Subcutaneous adipose tissue (tissue), 4 donors: ENCODE results near the gene ZNF506. TPM values are rescaled to one million over a fixed set of nuclear protein-coding genes. Genes with fewer than 3 reads are reported as not detected.

Source experiments
- total RNA-seq, 4 donors: library from RNA; depleted of rRNA; stranded (reverse); fragments of >200 nt; gene quantifications; one replicate each; pipeline ENCODE4 v1.1.0, GENCODE V29; 2016
- TF ChIP-seq, protein P1 (sequence below): fragments of 450-650 bp; IDR thresholded peaks from one replicate; pipeline ENCODE4 v1.5.1; 2016; ENCODE audit warnings: low read depth, mild to moderate bottlenecking, control low read depth, antibody characterized with exemption, moderate library complexity

ZNF506 gene
- total RNA-seq, 4 donors from 2014 or later = 31.4 to 39.0 (median 36.7) TPM

DNA sequence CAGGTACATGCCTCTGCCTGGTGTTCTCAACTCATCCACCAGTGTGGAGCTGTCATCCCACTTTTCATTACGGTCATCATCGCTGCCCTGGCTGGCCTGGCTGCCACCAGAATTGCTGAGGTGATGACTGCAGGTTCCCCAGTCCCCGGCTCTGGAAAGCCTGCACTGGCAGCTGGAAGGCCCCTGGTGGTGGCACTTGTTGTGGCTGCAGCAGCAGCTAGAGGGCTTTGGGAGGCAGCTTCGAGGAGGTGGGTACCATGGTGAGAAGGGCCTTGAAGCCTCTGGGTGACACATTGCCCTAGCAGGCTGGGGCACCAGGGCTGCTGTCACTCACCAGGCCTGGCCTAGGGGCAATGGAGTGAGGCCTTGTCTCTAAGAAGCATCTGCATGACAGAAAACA, 63.4 kb downstream of the ZNF506 start:
- TF ChIP-seq, protein P1, sequence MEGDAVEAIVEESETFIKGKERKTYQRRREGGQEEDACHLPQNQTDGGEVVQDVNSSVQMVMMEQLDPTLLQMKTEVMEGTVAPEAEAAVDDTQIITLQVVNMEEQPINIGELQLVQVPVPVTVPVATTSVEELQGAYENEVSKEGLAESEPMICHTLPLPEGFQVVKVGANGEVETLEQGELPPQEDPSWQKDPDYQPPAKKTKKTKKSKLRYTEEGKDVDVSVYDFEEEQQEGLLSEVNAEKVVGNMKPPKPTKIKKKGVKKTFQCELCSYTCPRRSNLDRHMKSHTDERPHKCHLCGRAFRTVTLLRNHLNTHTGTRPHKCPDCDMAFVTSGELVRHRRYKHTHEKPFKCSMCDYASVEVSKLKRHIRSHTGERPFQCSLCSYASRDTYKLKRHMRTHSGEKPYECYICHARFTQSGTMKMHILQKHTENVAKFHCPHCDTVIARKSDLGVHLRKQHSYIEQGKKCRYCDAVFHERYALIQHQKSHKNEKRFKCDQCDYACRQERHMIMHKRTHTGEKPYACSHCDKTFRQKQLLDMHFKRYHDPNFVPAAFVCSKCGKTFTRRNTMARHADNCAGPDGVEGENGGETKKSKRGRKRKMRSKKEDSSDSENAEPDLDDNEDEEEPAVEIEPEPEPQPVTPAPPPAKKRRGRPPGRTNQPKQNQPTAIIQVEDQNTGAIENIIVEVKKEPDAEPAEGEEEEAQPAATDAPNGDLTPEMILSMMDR = no peak

DNA sequence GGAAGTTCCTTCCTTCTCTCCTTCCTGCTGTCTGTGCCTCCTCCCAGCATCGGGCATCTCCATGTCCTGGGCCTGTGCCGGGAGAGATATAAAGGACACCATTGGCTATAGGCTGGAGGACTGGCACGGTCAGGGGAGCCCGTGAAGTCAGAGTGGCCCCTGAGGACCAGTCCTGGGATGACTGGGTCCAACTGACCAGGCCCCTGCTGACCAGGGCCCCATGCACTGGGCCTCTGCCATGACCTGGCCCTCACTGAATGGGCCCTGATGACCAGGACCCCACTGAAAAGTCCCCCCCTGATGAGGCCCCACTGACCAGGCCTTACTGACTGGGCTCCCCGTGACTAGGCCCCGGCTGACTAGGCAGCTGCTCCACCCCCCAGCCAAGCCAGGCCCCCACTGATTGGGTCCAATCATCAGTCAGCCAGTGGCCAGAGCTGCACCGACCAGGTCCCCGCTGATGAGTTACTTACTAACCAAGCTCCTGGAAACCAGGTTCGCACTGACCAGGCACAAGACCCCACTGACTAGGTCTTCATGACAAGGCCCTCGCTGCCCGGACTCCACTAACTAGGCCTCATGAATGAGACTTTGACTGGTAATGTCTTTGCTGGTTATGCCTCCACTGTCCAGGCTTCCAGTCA, 68.7 kb downstream of the ZNF506 start:
- TF ChIP-seq, protein P1 = no peak

DNA sequence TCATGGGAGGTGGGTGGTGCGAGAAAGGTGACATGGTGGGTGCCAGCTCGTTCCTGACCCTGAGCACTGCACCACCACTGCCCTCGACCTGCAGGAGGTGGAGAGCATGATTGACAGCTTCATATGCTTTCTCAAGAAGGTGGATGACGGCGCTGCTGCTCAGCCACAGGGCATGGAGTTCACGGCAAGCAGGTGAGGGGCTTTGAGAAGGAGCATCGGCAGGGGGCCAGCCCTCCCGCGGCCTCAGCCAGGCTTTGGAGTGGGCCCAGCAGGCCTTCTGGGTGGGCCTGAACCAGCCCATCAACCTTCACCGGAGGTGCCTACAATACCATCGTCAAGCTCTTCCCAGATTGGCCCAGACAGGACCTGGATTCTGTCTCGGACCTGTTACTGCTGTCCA, 69.7 kb downstream of the ZNF506 start:
- TF ChIP-seq, protein P1 = no peak

DNA sequence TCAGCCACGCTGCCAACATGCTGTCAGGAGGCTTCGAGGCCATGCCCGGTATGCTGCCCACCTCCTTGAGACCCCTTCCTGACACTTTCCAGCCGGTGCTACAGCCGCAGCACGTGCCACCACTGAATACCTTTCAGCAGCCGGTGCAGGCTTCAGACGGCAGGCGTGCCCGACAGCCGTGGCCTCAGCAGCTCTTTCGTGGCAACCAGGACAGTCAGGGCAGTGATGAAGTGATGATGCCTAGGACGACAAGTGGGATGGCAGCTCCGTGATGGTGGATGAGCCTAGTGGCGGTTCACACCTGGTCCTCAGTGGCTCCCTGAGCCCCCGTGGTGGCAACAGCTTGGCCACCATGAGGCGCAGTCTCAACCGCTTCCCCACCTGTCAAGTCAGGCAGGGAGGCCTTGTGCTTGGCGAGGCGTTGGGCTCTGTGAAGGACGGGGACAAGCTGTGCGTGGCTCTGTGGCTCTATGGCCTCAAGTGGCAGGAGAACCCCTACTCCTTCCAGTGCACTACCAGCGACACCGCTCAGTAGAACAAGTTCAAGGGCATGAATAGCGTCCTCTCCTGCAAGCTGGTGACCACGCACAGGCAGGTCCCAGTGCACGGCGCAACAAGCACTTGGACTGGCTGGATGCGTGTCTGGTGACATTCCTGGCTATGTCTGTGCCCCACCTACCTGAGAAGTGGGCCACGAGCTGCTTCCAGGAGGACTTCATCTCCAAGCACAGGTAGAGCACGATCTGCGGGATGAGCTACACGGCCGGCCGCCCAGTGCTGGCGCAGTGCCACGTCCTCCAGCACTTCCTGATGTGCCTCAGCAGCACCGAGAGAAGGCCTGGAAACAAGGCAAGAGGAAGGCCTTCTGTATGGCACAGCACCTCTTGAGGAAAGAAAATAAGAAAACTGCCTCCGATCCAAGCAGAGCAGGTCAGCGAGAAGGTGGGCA, 70.4 kb downstream of the ZNF506 start:
- TF ChIP-seq, protein P1 = no peak

DNA sequence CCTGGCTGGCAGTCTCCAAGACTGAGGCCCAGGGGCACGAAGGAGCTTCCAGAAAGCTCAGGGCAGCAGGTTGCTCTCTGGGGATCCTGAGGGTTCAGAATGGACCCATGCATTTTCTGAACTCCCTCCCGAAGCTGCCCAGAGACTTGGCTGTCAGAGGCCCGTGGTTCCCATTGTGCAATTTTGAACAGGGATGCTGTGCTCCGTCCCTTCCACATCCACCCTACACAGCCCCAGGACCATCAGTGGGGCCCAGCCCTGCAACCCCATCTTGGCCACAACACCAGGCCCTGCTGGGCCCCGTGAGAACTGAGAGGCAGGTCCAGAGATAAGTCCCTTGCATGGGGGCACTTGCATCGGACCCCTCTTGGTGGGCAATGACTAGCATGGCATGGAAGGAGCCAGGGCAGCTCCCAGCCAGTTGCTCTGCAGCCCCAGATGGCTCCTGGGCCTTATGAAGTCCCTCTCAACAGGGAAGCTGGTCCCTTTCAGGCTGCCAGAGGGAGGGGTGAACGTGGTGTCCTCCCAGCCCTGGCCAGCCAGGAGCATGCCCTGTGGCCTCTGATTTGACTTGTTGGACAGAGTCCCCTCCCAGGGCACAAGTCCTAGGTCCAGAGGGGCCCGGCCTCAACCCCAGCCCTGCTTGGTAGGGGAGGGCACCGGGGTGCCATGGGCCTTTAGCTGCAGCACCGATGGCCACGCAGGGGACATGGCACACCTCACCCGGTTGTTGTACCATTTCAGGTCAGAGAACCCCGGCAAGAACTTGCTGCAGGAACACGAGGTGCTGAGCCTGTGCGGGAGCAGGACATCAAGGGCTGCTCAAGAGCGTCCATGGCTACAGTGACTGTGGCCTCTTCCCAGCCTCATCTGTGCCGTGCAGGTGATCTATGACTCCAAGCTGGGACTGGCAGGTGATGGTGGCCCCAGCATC, 71.4 kb downstream of the ZNF506 start:
- TF ChIP-seq, protein P1 = no peak

DNA sequence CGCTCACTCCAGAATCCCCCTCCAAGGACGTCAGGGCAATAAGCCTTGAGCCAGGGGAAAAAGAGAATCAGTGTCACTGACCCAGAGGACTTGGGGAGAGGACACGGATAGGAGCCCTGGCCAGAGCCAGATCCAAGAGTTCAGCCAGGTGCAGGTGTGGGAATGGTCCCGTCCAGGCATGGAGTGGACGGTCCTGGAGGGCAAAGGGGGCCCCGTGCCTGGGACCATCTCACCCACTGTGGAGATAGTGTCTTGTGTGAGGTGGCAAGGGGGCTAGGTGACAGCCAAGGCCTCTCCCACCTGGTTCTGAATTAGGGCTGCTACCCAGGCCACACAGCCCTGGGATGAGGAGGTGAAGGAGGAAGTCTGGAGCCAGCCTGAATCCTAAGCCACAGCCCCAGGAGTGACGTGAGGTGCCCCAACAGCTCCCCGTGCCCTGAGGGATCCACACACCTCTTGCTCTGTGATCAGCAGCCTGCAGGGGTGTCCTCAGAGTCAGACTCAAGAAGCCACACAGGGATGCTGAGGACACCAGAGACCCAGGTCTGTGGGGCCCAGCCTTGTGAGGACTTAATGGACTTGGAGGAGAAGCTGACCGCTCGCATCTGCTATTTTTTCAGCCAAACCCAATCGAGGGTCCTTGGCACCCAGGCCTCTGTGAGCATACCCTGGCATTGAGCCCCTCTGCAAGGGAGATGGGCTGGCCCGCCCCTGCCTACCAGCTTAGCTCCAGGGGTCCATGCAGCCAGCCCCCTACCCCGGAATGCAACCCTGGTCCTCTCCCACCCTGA, 72.2 kb downstream of the ZNF506 start:
- TF ChIP-seq, protein P1 = no peak
